Activated naive CD4-positive, alpha-beta T cell treated with anti-CD3 and anti-CD28 coated beads, Interleukin-2, amount 10 ng/mL, durations not matched to agents 7 days and 5 days (primary cell): ENCODE results near the gene STK4.

Experiments used
- CTCF ChIA-PET: fragments of 350-600 bp; sonication (Branson Sonifier 250); formaldehyde crosslinking; loops from one replicate; lab custom pipeline; 2021; ENCODE audit warnings: antibody characterized with exemption; lab: Charles Lee
- DNase-seq: peaks from one replicate; pipeline ENCODE4 v3.0.0-alpha.2; 2020
- H3K27ac Mint-ChIP-seq: one replicate; pipeline ENCODE4 v1.8.0; 2021; ENCODE audit warnings: mild to moderate bottlenecking, moderate library complexity, mixed read lengths
- H3K27me3 Mint-ChIP-seq: one replicate; pipeline ENCODE4 v1.8.0; 2021; ENCODE audit warnings: mild to moderate bottlenecking, mixed read lengths
- H3K36me3 Mint-ChIP-seq: one replicate; pipeline ENCODE4 v1.8.0; 2021; ENCODE audit warnings: mixed read lengths
- H3K4me1 Mint-ChIP-seq: one replicate; pipeline ENCODE4 v1.8.0; 2021; ENCODE audit warnings: mixed read lengths
- H3K4me3 Mint-ChIP-seq: one replicate; pipeline ENCODE4 v1.8.0; 2021; ENCODE audit warnings: mild to moderate bottlenecking, moderate library complexity, mixed read lengths
- H3K9me3 Mint-ChIP-seq: one replicate; pipeline ENCODE4 v1.8.0; 2021; ENCODE audit warnings: mixed read lengths

Gene STK4

GRCh38 chr20:45034436-45034835, 68.1 kb downstream of the STK4 start:
- Mint-ChIP-seq H3K27ac (no peak overlapping the region), H3K27me3 (no peaks in the 10 kb centered on the region), H3K4me3 (no peak overlapping the region), H3K36me3 (peaks cover 40% of the 10 kb centered on the region), H3K4me1 (peaks cover 39% of the 10 kb centered on the region), H3K9me3 (no peaks in the 10 kb centered on the region)
- DNase-seq, result no peak
- CTCF ChIA-PET, result interaction anchor here (1.6 to 2.0 kb wide), 3 partner anchors 10 to 78 kb away, joined by 3 to 10 read pairs (median 6); no protein-coding TSS in a partner anchor

- peaks cover 44% of the 10 kb centered on the region for H3K4me1 Mint-ChIP-seq
- no peaks in the 10 kb centered on the region for H3K9me3 Mint-ChIP-seq
- DNase-seq, result no peak
- H3K36me3 Mint-ChIP-seq, result peaks cover 47% of the 10 kb centered on the region
- no peak overlapping the region for H3K27ac Mint-ChIP-seq
- no peaks in the 10 kb centered on the region for H3K27me3 Mint-ChIP-seq
- CTCF ChIA-PET, result interaction anchor here (0.8 to 2.0 kb wide), 3 partner anchors 14 to 60 kb away, joined by 3 to 6 read pairs (median 3); no protein-coding TSS in a partner anchor
- H3K4me3 Mint-ChIP-seq, result no peak overlapping the region
These were observed 69.9 kb downstream of the STK4 start for GRCh38 chr20:45036044-45036755.

GRCh38 chr20:45037050-45037449, 70.7 kb downstream of the STK4 start:
- no peak for DNase-seq
- Mint-ChIP-seq H3K9me3 (no peaks in the 10 kb centered on the region), H3K4me3 (no peak overlapping the region), H3K4me1 (peaks cover 49% of the 10 kb centered on the region), H3K36me3 (peaks cover 50% of the 10 kb centered on the region), H3K27me3 (no peaks in the 10 kb centered on the region), H3K27ac (peak overlapping the region; percentile 9)
- CTCF ChIA-PET, result interaction anchor here (0.9 kb wide), 1 partner anchor 75 kb away, joined by 3 read pairs; no protein-coding TSS in a partner anchor

GRCh38 chr20:45037635-45038034, 71.3 kb downstream of the STK4 start:
- H3K4me1 Mint-ChIP-seq, result peaks cover 50% of the 10 kb centered on the region
- no peaks in the 10 kb centered on the region for H3K9me3 Mint-ChIP-seq
- no peak overlapping the region for H3K27ac Mint-ChIP-seq
- H3K36me3 Mint-ChIP-seq, result peaks cover 50% of the 10 kb centered on the region
- H3K4me3 Mint-ChIP-seq, result no peak overlapping the region
- CTCF ChIA-PET, result interaction anchor here (0.9 to 1.0 kb wide), 3 partner anchors 27 to 74 kb away, joined by 3 to 4 read pairs (median 3); no protein-coding TSS in a partner anchor
- no peak for DNase-seq
- no peaks in the 10 kb centered on the region for H3K27me3 Mint-ChIP-seq

- CTCF ChIA-PET, result interaction anchor here (0.6 to 1.7 kb wide), 4 partner anchors 11 to 437 kb away, joined by 3 to 6 read pairs (median 3); no protein-coding TSS in a partner anchor
- no peaks in the 10 kb centered on the region for H3K27me3 Mint-ChIP-seq
- peaks cover 50% of the 10 kb centered on the region for H3K4me1 Mint-ChIP-seq
- no peak overlapping the region for H3K4me3 Mint-ChIP-seq
- H3K36me3 Mint-ChIP-seq, result peaks cover 50% of the 10 kb centered on the region
- no peaks in the 10 kb centered on the region for H3K9me3 Mint-ChIP-seq
- no peak overlapping the region for H3K27ac Mint-ChIP-seq
- DNase-seq, result no peak
These were observed 72.6 kb downstream of the STK4 start for GRCh38 chr20:45038745-45039474.

GRCh38 chr20:45039475-45039820, 73.1 kb downstream of the STK4 start:
- no peak overlapping the region for H3K27ac Mint-ChIP-seq

GRCh38 chr20:45041464-45042337, 75.4 kb downstream of the STK4 start:
- Mint-ChIP-seq H3K4me1 (peaks cover 38% of the 10 kb centered on the region), H3K27ac (peak overlapping the region; percentile 58), H3K4me3 (no peak overlapping the region), H3K27me3 (no peaks in the 10 kb centered on the region), H3K9me3 (no peaks in the 10 kb centered on the region), H3K36me3 (peaks cover 45% of the 10 kb centered on the region)
- CTCF ChIA-PET, result interaction anchor here (0.7 to 5.5 kb wide), 2 partner anchors 12 to 53 kb away, joined by 4 to 128 read pairs; no protein-coding TSS in a partner anchor
- DNase-seq, result no peak

More at GRCh38 chr20:45039475-45039820, 73.1 kb downstream of the STK4 start:
- CTCF ChIA-PET, result interaction anchor here (0.6 to 1.7 kb wide), 2 partner anchors 11 to 57 kb away, joined by 3 to 6 read pairs; no protein-coding TSS in a partner anchor
- Mint-ChIP-seq H3K4me1 (peaks cover 48% of the 10 kb centered on the region), H3K4me3 (no peak overlapping the region), H3K27me3 (no peaks in the 10 kb centered on the region), H3K36me3 (peaks cover 53% of the 10 kb centered on the region), H3K9me3 (no peaks in the 10 kb centered on the region)
- DNase-seq, result no peak

GRCh38 chr20:45042978-45043377, 76.7 kb downstream of the STK4 start:
- Mint-ChIP-seq H3K27me3 (no peaks in the 10 kb centered on the region), H3K4me3 (no peak overlapping the region), H3K9me3 (no peaks in the 10 kb centered on the region), H3K36me3 (peaks cover 51% of the 10 kb centered on the region), H3K4me1 (peaks cover 39% of the 10 kb centered on the region), H3K27ac (peak overlapping the region; percentile 33)
- CTCF ChIA-PET, result interaction anchor here (0.7 to 5.5 kb wide), 8 partner anchors 11 to 249 kb away, joined by 3 to 128 read pairs (median 9); no protein-coding TSS in a partner anchor
- no peak for DNase-seq

GRCh38 chr20:45044084-45044573, 77.8 kb downstream of the STK4 start:
- peaks cover 60% of the 10 kb centered on the region for H3K36me3 Mint-ChIP-seq
- DNase-seq, result peak; percentile 43
- no peak overlapping the region for H3K4me3 Mint-ChIP-seq
- CTCF ChIA-PET, result interaction anchor here (0.7 to 5.5 kb wide), 22 partner anchors 9 to 263 kb away, joined by 3 to 128 read pairs (median 6); partner anchors contain the start of genes KCNS1, MATN4, RBPJL and STK4
- no peaks in the 10 kb centered on the region for H3K9me3 Mint-ChIP-seq
- H3K27me3 Mint-ChIP-seq, result no peaks in the 10 kb centered on the region
- peaks cover 47% of the 10 kb centered on the region for H3K4me1 Mint-ChIP-seq
- H3K27ac Mint-ChIP-seq, result peak overlapping the region; percentile 67

GRCh38 chr20:45044601-45045000, 78.3 kb downstream of the STK4 start:
- no peak for DNase-seq
- no peak overlapping the region for H3K4me3 Mint-ChIP-seq
- CTCF ChIA-PET, result interaction anchor here (0.7 to 5.5 kb wide), 22 partner anchors 9 to 263 kb away, joined by 3 to 128 read pairs (median 6); partner anchors contain the start of genes KCNS1, MATN4, RBPJL and STK4
- H3K27ac Mint-ChIP-seq, result no peak overlapping the region
- H3K27me3 Mint-ChIP-seq, result no peaks in the 10 kb centered on the region
- peaks cover 60% of the 10 kb centered on the region for H3K36me3 Mint-ChIP-seq
- H3K4me1 Mint-ChIP-seq, result peaks cover 52% of the 10 kb centered on the region
- no peaks in the 10 kb centered on the region for H3K9me3 Mint-ChIP-seq

- Mint-ChIP-seq H3K4me1 (peaks cover 57% of the 10 kb centered on the region), H3K9me3 (no peaks in the 10 kb centered on the region), H3K4me3 (no peak overlapping the region), H3K27me3 (no peaks in the 10 kb centered on the region), H3K27ac (no peak overlapping the region), H3K36me3 (peaks cover 55% of the 10 kb centered on the region)
- DNase-seq, result no peak
- CTCF ChIA-PET, result interaction anchor here (0.6 to 0.8 kb wide), 2 partner anchors 18 to 49 kb away, joined by 3 to 4 read pairs; no protein-coding TSS in a partner anchor
These were observed 81.3 kb downstream of the STK4 start for GRCh38 chr20:45047581-45048119.

- CTCF ChIA-PET, result interaction anchor here (0.9 to 7.6 kb wide), 7 partner anchors 10 to 244 kb away, joined by 3 to 49 read pairs (median 4); no protein-coding TSS in a partner anchor
- Mint-ChIP-seq H3K4me1 (peaks cover 57% of the 10 kb centered on the region), H3K27me3 (no peaks in the 10 kb centered on the region), H3K36me3 (peaks cover 49% of the 10 kb centered on the region), H3K27ac (peak overlapping the region; percentile 78), H3K4me3 (no peak overlapping the region), H3K9me3 (no peaks in the 10 kb centered on the region)
- DNase-seq, result no peak
These were observed 83.1 kb downstream of the STK4 start for GRCh38 chr20:45049438-45049837.
